GM21717 (cell line): Measurements from ENCODE around the gene TMEM108.
A peak's percentile ranks its signal among the peaks of the same experiment; 100 is the strongest.

Experiments used
- ATAC-seq: cut with Tn5 transposase; IDR thresholded peaks from one replicate; pipeline ENCODE4 v1.9.1; 2021; ENCODE audit warnings: mild to moderate bottlenecking, moderate library complexity; ENCODE audit not compliant: unreplicated experiment

Gene TMEM108

DNA sequence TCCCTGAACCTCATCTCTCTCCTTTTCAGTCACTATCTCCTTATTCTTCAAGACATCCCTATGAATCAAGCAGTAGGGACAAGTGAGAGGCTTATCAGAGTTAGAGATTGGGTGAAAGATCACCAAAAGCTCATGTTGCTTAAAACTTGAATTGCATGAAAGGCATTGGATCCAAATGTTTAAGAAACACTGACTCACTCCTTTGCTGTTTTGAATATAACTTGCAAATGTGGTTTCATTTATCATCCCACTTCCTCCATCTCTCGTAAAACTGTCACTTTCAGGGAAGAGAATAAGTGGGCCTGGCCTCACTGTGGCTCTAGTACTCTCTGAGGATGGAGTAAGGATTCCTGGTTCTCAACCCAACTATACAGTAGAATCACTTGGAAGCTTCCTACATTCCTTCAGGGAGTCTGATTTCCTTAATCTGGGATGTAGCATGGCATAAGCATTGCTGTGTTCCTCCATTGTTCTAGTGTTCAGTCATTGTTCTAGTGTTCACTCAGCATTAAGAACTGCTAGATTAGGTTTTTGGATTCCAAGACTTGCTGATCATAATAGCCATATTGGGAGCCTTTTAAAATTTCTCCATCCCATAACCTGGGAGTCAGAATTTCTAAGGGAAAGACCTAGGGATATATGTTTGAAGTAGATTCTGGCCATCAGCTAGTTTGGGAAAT, 171.8 kb downstream of the TMEM108 start:
- ATAC-seq, result no peak

DNA sequence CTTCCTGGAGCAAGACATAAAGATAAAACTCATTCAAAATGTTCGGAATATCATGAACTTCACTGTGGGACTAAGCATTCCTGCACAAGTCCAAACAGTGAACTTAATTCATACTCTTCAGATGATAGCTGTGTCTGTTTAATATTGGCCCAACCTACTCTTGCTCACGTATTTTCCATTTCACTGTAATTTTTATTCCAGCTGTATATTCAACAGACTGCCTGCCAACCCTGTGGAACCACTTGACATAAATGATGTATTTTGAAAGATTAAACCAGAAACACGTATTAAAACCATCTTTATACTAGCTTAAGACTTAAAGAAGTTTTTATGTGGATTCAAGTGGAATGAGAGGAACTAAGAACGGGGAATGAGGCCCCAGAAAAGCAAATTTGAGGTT, 172.5 kb downstream of the TMEM108 start:
- ATAC-seq, result no peak

DNA sequence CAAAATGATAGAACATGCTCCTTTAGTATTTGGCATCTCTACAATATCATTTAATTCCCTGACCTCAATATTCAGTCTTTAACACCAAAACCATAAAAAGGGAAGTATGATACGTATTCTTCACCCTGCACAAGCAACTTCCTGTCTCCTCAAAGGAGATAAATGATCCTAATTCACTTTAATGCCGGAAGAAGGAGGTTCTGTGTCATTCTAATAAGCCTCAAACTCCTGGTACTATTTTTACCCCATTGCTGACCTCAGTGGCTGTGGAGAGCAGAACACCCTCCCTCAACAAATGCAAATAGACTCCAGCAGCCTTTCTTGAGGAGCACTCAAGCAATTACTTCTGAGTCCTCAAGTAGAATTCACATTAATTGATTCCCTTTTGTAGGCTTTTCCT, 173.3 kb downstream of the TMEM108 start:
- peak; percentile 92 for ATAC-seq

DNA sequence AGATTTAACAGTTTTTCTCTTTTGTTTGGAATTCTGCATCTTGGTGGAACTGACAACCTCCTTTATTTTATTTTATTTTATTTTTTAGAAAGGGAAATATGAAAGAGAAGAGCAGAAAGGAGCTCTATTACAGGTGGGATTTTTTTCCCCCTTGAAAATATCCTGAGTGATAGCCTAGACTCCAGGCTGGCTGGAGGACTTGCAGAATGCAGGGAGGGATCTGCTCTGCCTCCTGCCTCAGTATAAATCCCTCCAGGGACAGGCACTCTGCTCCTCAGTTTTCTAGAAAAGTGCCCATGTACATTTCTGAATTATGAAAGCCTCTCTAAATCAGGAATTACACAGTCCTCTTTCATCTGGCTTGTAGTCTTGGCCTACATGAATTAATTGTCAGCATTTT, 173.7 kb downstream of the TMEM108 start:
- ATAC-seq, result no peak

DNA sequence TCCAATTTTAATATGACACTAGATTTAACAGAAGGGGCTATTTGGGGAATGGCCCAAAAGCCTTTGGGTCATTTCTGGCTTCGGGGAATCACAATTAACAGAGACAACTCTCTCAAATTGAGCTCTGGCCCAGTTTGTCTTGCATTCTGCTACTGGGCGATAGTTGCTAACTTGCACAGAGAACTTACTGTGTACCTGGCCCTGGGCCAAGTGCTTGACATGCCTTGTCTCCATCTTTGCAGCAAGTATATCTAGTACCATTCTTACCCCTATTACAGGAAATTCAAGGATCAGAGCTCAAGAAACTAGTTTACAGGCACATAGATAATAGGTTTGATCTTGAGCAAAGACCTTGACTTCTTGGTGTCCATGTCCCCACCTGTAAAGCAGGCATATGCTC, 175.7 kb downstream of the TMEM108 start:
- ATAC-seq, result no peak

DNA sequence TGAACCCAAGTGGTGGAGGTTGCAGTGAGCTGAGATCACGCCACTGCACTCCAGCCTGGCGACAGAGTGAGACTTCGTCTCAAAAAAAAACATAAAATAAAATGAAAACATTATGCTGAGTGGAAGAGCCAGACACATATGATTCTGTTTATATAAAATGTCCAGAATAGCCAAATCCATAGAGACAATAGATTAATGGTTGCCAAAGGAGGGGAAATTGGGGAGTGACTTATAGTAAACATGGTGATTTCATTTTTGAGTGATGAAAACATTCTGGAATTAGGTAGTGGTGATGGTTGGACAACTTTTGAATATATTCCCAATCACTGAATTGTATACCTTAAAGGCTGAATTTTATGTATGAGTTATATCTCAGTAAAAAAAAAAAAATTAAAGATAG, 189.6 kb downstream of the TMEM108 start:
- ATAC-seq, result no peak

DNA sequence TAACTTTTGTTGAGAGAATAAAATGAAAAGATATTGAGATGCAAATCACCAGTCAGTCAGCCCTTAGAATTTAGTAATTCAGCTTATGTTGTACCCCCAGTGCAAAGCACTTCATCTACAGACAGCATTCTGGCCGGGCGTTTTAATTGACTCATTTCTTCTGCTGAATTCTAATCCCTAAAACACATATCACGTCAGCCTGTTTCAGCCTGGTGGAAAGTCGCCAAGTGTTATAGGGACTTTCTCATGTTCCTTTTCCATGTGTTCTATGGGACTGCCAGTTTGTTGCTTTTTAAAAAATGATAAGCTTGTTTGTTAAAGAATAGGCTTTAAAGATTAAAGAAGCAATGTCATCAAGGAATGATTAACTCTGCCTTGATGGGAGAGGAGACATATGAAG, 192.0 kb downstream of the TMEM108 start:
- ATAC-seq, result no peak

DNA sequence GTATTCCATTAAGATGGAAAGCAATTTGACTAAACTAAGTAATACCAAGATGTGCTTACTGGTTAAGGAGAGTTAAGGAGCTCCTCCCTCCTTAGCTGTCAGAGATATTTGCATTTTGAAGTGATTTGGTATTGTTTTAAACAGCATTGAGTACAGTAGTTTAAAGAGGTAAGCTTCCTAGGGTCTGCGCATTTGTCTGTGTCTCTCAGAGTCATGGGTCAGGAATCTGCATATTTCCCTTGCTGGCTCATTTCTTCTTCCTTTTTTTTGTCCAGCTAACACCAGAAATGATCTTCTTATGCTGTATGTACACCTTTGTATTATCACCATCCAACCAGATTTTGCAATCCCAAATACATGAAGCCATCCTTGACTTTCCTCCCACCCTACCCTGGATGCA, 198.7 kb downstream of the TMEM108 start:
- no peak for ATAC-seq

DNA sequence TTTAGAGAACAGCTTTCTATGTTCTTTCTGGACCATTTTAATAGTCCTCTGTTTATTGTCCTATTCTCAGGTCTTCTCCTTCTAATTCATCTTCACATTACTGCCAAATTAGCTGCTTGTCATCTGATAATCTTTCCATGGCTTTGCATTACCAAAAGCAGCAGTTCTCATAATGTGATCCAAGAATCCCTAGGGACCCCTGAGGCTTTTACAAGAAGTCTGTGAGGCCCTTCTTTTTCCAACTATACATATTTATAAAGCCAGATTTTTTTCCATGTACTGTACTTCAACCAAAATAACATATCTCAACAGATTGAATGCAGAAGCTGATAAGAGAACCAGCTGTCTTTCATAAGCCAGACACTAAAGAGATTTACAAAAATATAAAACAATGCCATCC, 199.2 kb downstream of the TMEM108 start:
- no peak for ATAC-seq

DNA sequence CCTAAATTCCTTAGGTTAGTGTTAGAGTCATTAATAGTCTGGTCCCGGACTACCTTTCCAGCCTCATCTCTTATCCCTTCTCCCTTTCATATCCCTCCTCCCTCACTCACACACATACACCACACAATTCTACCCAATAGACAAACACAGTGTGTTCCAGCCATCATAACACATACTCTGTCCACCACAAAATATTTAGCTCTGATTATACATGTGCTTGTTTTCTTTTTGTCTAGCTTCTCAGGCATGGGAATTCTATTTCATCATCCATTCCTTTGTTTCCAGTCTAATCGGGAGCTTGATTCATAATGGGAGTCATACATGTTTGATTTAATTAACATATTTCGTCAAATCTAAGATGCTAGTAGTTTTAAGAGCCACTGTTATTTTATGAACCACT, 199.8 kb downstream of the TMEM108 start:
- ATAC-seq, result no peak

DNA sequence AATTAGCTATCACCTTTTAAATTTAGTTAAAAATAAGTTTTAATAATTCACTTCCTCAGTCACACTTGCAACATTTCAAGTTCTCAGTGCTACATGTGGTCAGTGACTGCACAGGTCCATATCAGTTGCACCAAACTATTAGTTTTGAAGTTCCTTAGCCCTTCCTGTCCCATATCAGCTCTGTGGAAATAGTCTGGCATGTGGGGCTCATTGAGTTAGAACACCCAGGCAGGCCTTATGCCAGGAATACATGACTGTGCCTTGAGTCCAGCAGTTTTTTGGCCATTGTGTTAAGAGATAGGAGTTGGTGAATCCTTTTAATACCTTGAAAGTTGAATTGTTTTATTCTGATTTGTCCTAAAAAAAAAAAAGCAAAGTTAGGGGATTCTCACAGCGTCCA, 207.9 kb downstream of the TMEM108 start:
- ATAC-seq, result no peak

DNA sequence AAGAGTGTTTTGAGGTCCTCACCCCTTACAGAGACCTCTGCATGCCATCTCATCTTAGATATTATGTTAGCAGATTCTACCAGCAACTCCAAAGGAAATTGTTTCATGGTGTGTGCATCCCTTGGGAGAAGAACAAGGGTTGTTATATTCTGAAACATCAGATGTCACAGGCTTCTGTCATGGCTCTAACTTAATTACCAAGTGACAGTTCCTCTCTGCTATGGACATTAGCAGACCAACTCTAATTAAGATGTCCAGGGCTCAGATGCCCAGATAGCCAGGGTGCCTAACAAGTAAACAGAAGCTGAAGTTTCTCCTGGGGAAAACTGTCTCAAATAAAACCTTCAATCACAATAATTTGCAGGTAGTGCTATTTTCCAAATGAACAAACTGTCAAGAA, 208.6 kb downstream of the TMEM108 start:
- no peak for ATAC-seq

DNA sequence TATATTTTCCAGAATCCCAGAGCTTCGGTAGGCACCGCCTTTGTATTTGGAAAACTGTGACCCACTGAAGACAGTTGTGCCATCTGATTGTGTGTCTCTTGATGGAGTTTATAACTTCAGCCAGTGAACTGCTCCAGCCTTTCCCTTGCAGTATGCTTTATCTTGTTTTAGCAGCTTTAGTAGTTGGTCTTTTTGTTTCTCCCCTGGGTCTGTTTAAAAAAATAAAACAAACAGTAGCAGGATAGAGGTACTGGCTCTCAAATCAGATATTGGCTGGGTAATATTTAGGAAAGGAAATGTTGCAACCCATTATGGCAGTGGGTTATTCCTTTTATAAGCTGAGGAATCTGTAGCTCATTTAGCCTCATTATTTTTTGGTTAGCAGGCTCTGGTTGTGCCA, 210.2 kb downstream of the TMEM108 start:
- no peak for ATAC-seq

DNA sequence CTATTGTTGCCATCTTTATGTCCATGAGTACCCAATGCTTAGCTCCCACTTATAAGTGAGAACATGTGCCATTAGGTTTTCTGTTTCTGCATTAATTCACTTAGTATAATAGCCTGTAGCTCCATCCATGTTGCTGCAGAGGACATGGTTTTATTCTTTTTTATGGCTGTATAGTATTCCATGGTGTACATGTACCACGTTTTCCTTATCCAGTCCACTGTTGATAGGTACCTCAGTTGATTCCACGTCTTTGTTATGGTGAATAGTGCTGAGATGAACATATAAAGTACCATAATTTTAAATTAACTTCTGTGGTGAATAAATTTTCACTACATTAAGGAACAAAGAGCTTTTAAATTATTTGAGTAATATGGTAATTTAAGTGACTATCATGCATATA, 211.3 kb downstream of the TMEM108 start:
- no peak for ATAC-seq

DNA sequence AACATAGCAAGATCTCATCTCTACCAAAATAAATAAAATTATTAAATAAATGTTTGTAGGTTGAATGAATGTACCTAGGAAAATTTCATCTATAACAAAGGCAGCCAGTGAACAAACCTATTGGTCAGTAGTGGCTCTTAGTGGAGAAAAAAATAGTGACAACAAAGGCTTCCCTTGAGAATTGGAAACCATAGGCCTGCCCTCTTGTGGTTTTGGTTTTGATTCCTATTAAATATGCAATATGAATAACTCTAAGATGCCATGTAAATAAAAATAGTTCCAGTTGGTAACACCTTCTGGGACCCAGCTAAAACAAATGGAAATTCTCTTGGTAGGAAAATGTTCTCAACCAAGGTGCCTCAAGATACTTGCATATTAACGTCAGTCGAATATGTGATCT, 216.0 kb downstream of the TMEM108 start:
- ATAC-seq, result no peak

DNA sequence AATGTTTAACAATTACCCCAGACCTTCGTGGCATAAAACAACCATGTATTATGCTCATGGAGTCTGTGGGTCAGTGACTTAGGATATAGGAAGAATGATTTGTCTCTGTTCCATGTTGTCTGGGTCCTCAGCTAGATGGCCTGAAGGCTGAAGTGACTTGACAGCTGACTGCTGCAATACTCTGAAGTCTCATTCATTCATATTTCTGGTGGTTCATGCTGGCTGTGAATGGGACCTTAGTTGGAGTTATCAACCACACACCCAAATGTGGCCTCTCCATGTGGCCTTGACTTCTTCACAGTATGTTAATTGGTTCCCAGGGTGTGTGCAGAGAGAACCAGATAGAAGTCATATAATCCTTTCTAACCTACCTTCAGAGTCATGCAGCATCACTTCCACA, 216.5 kb downstream of the TMEM108 start:
- ATAC-seq, result no peak

DNA sequence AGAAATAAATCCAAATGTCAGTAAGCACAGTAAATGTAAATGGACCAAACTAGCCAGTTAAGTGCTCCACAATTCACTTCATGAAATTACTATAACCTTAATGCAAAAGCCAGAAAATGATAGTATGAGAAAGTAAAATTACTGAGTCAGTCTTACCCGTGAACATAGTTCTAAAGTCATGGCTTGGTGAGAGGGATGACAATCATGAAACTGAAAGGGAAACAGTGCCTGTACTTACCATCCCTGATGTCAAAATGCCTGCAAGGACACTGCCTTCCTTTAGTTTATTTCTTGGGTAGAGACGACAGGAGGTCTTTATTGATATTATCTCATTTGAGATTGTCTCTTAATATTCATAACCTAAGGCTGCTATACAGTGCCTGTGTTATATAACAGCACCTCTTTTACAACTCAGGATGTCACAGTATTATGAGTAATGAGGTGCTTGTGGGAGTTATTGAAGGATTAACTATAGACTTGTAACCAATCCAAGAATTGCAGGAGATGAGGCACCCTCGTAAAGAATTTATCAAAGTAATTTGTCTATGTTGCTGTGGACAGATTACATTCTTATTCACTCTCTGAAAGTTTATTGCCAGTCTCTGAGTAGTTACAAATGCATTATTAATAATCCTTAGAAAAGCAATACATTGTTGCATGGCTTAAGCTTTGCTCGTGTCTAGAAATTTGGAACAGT, 218.7 kb downstream of the TMEM108 start:
- peak; percentile 90 for ATAC-seq

DNA sequence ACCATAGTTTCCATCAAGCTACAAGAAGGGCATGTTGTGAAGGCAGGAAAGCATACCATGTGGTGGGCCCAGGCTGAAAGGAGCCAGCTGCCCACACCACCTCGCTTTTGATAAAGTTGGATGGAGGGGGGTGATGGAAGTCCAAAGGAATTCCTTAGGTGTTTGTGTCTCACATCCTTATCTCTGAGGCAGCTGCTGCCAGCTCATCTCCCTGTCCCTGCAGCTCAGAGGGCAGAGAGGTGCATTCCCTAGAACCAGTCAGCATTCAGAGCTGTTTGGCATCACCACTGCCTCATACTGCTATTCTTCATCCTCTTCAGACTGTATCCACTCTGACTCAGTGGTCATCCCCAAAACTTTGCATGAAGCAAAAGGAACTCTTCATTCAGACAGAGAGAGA, 220.2 kb downstream of the TMEM108 start:
- no peak for ATAC-seq

DNA sequence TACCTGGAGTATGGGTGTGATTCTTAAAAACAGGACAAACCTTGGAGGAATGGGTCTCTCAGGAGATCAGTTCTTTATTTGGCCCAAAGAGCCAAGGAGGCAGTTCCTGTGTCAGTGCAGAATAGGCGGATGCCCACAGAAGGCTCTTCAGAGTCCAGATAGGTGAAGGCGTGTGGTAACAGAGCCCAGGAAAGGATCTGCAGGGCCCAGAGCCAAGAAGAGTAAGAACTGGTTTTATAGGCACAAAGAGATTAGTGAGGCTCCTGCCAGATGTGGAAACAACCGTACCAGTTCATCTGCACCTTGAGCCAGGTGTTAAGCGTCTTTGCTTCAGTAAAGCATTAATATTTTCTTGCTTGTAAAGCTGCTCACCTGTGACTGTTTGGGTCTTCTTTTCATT, 221.6 kb downstream of the TMEM108 start:
- ATAC-seq, result no peak

DNA sequence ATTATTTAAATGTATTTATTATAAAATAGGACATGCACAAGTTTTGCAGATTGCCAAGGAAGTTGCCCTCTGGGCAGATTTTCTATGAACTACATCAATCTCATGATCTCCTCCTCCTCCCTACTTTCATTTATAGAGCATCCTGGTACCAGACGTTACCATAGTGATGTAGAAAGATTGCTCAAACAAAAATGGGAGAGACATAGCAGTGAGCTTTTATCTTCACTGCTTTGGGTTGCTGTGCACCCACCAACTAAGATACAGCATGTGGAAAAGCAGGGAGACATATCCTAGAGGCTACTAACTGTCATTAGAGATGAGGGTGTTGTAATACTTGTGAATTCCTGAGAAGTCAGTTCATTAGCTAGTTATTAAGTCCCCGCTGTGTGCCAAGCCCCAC, 224.1 kb downstream of the TMEM108 start:
- ATAC-seq, result no peak

DNA sequence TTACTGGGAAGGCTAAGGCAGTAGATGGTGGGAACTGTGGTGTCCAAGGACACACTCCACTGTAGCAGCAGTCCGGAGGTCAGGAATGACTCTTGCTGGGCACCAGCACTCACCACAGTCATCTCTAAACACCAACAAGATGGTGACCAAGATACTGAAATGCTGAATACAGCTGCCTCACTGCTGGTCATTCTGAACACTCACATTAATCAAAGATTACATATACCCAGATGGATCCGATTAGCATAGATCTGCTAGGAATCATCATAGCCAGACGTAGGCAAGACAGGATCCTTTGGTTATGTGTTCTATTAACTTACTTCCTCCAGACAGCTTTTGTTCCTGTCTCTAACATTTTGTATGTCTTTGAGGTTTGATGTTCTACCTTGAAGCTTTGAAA, 226.7 kb downstream of the TMEM108 start:
- no peak for ATAC-seq

DNA sequence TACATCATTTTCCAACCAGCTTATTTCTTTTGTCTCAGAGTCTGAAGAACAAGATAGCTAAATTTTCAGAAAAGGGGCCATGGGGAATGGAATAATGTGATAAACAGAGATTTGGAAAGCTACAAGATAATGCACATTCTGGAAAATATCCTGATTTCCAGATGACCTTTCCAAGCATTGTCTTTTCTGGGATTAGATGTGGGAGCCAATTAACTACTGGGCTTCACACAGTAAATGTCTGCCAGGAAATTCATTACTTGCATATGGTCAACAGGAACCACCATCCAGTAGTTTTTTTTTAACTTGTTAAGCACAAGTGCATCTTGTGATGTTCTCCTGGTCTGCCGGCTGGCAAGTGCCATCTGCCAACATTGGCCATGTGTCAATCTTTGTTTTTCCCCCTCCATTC, 230.5 kb downstream of the TMEM108 start:
- no peak for ATAC-seq

DNA sequence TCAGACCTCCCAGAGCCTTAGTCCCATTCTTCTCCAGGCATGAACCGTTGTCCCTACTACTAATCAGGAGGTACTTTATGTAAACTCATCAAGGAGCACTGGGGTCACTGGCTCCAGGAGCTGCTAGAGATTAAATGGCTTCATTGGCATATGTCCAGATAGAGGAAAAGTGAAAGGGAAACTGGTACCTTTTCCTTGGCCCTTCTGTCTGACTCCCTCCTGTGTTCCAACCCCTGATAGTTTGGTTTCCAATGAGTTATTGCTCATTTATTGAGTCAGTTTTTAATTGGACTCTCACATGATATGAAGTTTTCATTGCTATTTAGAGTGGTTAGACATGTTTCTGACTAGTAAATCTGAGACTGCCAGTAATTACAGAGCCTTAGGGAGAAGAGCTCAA, 231.2 kb downstream of the TMEM108 start:
- no peak for ATAC-seq
